WTC11 (cell line): Measurements from ENCODE around the gene IL17RD. TPM values are rescaled to one million over a fixed set of nuclear protein-coding genes. Genes with fewer than 3 reads are reported as not detected.

Experiments
- ARID4B ChIP-seq: sonication (generic); formaldehyde crosslinking; IDR thresholded peaks from 2 replicates; pipeline ENCODE4 v1.8.0; 2023; ENCODE audit warnings: missing genetic modification reagents, mild to moderate bottlenecking, borderline replicate concordance
- ATF3 ChIP-seq: sonication (generic); formaldehyde crosslinking; conservative IDR thresholded peaks from 2 replicates; pipeline ENCODE4 v1.8.1; 2022; ENCODE audit warnings: mild to moderate bottlenecking, missing genetic modification reagents
- ELF4 ChIP-seq: sonication (generic); formaldehyde crosslinking; IDR thresholded peaks from 2 replicates; pipeline ENCODE4 v1.8.1; 2022; ENCODE audit warnings: low read depth, mild to moderate bottlenecking, moderate library complexity, missing genetic modification reagents
- ESRRA ChIP-seq: sonication (generic); formaldehyde crosslinking; IDR thresholded peaks from 2 replicates; pipeline ENCODE4 v1.8.1; 2022; ENCODE audit warnings: mild to moderate bottlenecking, missing genetic modification reagents, borderline replicate concordance
- ETV6 ChIP-seq: sonication (generic); formaldehyde crosslinking; IDR thresholded peaks from 2 replicates; pipeline ENCODE4 v1.8.1; 2022; ENCODE audit warnings: mild to moderate bottlenecking, missing genetic modification reagents
- FOXP4 ChIP-seq: sonication (generic); formaldehyde crosslinking; IDR thresholded peaks from 2 replicates; pipeline ENCODE4 v1.8.0; 2022; ENCODE audit warnings: mild to moderate bottlenecking, missing genetic modification reagents
- GABPB1 ChIP-seq: sonication (generic); formaldehyde crosslinking; IDR thresholded peaks from 2 replicates; pipeline ENCODE4 v1.8.1; 2023; ENCODE audit warnings: mild to moderate bottlenecking, missing genetic modification reagents
- HMGXB4 ChIP-seq: sonication (generic); formaldehyde crosslinking; IDR thresholded peaks from 2 replicates; pipeline ENCODE4 v1.8.1; 2023; ENCODE audit warnings: mild to moderate bottlenecking, moderate library complexity, missing genetic modification reagents
- IRF1 ChIP-seq: sonication (generic); formaldehyde crosslinking; IDR thresholded peaks from 2 replicates; pipeline ENCODE4 v1.8.0; 2023; ENCODE audit warnings: missing genetic modification reagents
- MXD4 ChIP-seq: fragments of 250-450 bp; sonication (Bioruptor Pico); IDR thresholded peaks from 2 replicates; pipeline ENCODE4 v1.8.0; 2021; ENCODE audit warnings: mild to moderate bottlenecking, moderate library complexity, borderline replicate concordance
- MYBL2 ChIP-seq: sonication (generic); formaldehyde crosslinking; IDR thresholded peaks from 2 replicates; pipeline ENCODE4 v1.8.1; 2023; ENCODE audit warnings: mild to moderate bottlenecking, moderate library complexity, missing genetic modification reagents
- NFYB ChIP-seq: sonication (generic); formaldehyde crosslinking; conservative IDR thresholded peaks from 2 replicates; pipeline ENCODE4 v1.8.0; 2022; ENCODE audit warnings: low read depth, missing genetic modification reagents
- NR3C1 ChIP-seq: sonication (generic); formaldehyde crosslinking; conservative IDR thresholded peaks from 2 replicates; pipeline ENCODE4 v1.8.1; 2023; ENCODE audit warnings: low read depth, mild to moderate bottlenecking, missing genetic modification reagents
- PRRX2 ChIP-seq: fragments of 250-450 bp; sonication (Bioruptor Pico); IDR thresholded peaks from 2 replicates; pipeline ENCODE4 v1.8.0; 2021; ENCODE audit warnings: mild to moderate bottlenecking
- RORB ChIP-seq: fragments of 250-450 bp; sonication (Bioruptor Pico); IDR thresholded peaks from 2 replicates; pipeline ENCODE4 v1.9.0; 2021; ENCODE audit warnings: mild to moderate bottlenecking
- SP1 ChIP-seq: sonication (generic); formaldehyde crosslinking; conservative IDR thresholded peaks from 2 replicates; pipeline ENCODE4 v1.8.1; 2022; ENCODE audit warnings: missing genetic modification reagents
- STAT6 ChIP-seq: sonication (generic); formaldehyde crosslinking; conservative IDR thresholded peaks from 2 replicates; pipeline ENCODE4 v1.8.1; 2023; ENCODE audit warnings: mild to moderate bottlenecking, low read depth, missing genetic modification reagents, moderate library complexity
- TCF7 ChIP-seq: sonication (generic); formaldehyde crosslinking; IDR thresholded peaks from 2 replicates; pipeline ENCODE4 v1.8.0; 2022; ENCODE audit warnings: mild to moderate bottlenecking, low read depth, missing genetic modification reagents, moderate library complexity
- TEAD1 ChIP-seq: sonication (generic); formaldehyde crosslinking; IDR thresholded peaks from 2 replicates; pipeline ENCODE4 v1.8.0; 2022; ENCODE audit warnings: mild to moderate bottlenecking, missing genetic modification reagents
- TEAD4 ChIP-seq: sonication (generic); formaldehyde crosslinking; IDR thresholded peaks from 2 replicates; pipeline ENCODE4 v1.8.0; 2022; ENCODE audit warnings: mild to moderate bottlenecking, missing genetic modification reagents
- TP53 ChIP-seq: sonication (generic); formaldehyde crosslinking; IDR thresholded peaks from 2 replicates; pipeline ENCODE4 v1.8.1; 2023; ENCODE audit warnings: mild to moderate bottlenecking, missing genetic modification reagents
- ZNF121 ChIP-seq: sonication (generic); formaldehyde crosslinking; IDR thresholded peaks from 2 replicates; pipeline ENCODE4 v1.8.0; 2023; ENCODE audit warnings: missing genetic modification reagents
- ZNF219 ChIP-seq: sonication (generic); formaldehyde crosslinking; IDR thresholded peaks from 2 replicates; pipeline ENCODE4 v1.8.0; 2023; ENCODE audit warnings: missing genetic modification reagents, mild to moderate bottlenecking, borderline replicate concordance
- ZNF532 ChIP-seq: fragments of 250-450 bp; sonication (Bioruptor Pico); IDR thresholded peaks from 2 replicates; pipeline ENCODE4 v1.9.0; 2021; ENCODE audit warnings: mild to moderate bottlenecking, borderline replicate concordance
- total RNA-seq: library from RNA; stranded (reverse); gene quantifications from 3 replicates; pipeline ENCODE4 v1.2.3, GENCODE V29; 2021

The IL17RD gene
- total RNA-seq, 1 experiment from 2014 or later: 72.9 TPM

- TF ChIP-seq ARID4B (CRISPR knock-in tag): peak; percentile 77; the same call in 1 of the 2 replicates
- TF ChIP-seq PRRX2 (CRISPR knock-in tag): no peak
- no peak for TF ChIP-seq ELF4 (CRISPR knock-in tag)
- no peak for TF ChIP-seq ATF3 (CRISPR knock-in tag)
- TF ChIP-seq SP1: peak; percentile 85
- TF ChIP-seq STAT6: no peak
- no peak for TF ChIP-seq TP53 (CRISPR knock-in tag)
- TF ChIP-seq TEAD4: no peak
- peak; percentile 97 for TF ChIP-seq ETV6
- no peak for TF ChIP-seq RORB (CRISPR knock-in tag)
- no peak for TF ChIP-seq IRF1 (CRISPR knock-in tag)
- TF ChIP-seq ZNF121 (CRISPR knock-in tag): peak; percentile 3; the same call in 1 of the 2 replicates
- no peak for TF ChIP-seq ESRRA (CRISPR knock-in tag)
- TF ChIP-seq GABPB1 (CRISPR knock-in tag): no peak
- no peak for TF ChIP-seq HMGXB4 (CRISPR knock-in tag)
- no peak for TF ChIP-seq TCF7
- no peak for TF ChIP-seq NR3C1 (CRISPR knock-in tag)
- no peak for TF ChIP-seq ZNF219 (CRISPR knock-in tag)
- TF ChIP-seq MXD4 (CRISPR knock-in tag): no peak
- peak; percentile 96 for TF ChIP-seq TEAD1 (CRISPR knock-in tag)
- TF ChIP-seq ZNF532: no peak
- 0 out of 2 replicates have a peak, but pooled peaks have one; percentile 37 for TF ChIP-seq MYBL2 (CRISPR knock-in tag)
- TF ChIP-seq NFYB: no peak
- peak; percentile 99 for TF ChIP-seq FOXP4
These were observed 34.5 kb downstream of the IL17RD start (continued) for GRCh38 chr3:57130571-57131209.
